HG02943 (cell line): ENCODE data around the gene MYBBP1A.

Source experiments
- ATAC-seq: cut with Tn5 transposase; IDR thresholded peaks from one replicate; pipeline ENCODE4 v1.9.1; 2021; ENCODE audit warnings: mild to moderate bottlenecking, low read depth, moderate library complexity; ENCODE audit not compliant: unreplicated experiment

Gene MYBBP1A

DNA sequence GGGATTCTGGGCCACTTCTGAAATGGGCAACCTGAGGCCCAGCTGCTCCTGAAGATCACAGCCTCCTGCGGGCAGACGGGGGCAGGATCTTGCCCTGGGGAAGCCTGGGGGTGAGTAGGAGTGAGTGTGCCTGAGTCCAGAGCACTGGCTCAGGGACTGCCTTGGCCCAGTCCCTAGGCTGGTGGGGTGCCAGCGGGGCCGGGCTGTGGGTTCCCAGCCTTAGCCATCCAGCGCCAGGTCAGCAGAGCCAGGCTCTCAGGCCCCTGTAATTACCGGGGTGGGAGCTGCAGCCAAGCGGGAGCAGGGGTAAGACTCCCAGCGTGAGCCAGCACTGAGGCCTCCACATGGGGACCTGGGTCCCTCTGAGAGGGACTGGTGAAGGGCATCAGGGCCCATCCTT, 48.3 kb downstream of the MYBBP1A start:
- ATAC-seq = no peak

DNA sequence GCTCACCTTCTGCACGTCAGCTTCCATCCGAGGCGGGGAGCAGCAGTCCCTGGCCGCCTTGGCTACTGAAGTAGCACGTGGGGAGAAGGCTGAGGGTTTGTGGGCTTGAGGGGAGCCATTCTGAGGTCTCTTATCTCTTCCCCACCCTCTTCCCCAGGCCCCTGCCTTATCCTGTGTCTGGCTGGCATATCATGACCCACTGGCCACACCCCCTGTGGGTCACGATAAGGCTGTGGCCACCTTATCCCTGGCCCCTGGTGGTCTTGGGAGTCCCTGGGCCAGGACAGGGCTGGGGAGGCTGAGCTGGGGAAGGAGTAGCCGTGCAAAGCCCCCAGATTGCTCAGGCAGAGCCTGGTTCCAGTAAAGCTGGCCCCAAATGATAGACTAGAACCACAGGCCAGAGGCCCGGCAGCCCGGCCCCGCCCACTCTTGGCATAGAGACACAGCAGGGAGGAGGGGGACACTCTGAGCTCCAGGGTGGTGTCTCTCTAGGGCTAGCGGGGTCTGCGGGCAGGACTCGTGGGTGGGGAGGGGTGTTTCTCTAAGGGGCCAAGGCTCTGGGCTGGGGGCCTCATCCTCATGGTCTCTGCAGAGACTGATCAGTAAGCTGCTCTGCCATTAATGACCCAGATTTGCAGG, 48.9 kb downstream of the MYBBP1A start:
- ATAC-seq = no peak

DNA sequence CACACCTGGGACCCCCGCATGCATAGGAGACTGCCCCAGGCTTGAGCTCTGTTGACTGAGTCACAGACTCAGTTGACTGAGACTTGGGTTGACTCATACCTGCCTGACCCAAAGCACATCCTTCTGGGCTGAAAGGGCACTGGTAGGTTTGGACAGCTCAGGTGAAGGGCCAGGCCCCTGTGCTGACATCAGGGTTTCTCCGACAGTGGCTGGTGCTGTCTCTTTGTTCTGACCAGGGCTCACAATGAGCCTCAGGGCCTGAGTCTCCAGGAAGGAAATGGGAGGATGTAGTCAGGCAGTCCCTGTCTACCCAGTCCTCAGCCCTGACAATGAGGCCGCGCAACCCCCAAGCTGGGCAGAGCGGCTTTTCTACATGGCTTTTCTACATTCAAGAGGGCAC, 50.0 kb downstream of the MYBBP1A start:
- no peak for ATAC-seq

DNA sequence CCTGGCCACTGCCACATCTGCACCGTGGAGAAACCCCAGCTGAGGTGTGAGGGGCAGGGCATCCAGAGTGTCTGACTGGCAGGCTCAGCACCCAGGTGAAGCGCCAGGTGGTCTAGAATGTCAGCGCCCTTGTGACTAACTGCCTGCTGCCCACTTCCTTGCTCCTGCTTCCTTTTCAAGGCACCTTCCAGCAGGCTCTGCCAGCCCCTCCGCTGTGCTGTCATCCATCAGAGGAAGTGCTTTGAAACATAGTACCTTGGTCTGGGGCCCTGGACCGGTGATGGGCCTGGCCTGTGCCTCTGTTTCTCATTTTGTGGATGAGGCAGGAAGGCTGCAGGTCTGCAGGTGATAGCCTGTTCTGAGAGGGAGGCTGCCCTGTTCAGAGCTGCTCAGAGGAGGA, 51.0 kb downstream of the MYBBP1A start:
- no peak for ATAC-seq

DNA sequence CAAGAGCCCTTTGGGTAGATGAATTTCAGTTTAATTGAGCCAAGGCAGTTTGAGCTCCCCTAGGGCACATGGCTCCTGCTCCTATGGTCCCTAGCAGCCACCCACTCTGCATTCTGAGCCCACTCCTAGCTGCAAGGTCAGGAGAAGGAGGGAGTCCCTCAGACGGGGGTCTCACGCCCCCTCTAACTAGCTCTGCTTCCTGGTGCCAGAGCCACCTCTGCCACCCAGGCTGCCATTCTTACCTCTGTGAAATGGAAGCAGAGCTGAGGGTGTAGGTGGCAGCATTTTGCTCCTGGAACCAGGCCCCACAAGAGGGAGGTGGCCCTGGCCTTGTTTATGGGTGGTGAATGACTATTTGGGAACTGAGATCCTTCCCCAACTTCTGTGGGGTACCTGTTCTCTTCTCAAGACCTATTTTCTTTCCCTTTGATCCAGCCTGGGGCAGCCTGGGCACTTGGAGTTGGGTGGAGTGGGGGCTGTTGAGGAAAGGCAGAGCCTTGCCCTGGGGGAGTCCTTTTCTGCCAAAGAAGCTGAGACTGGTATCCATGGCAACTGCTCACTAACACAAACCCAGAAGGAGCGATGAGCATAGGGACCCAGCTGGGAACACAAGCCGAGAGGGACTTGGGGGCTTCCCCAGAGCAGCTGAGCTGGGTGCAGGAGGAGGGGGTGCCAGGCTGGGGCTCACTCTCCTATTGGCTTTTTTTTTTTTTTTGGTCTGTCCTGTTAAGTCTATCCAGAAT, 51.7 kb downstream of the MYBBP1A start:
- ATAC-seq = no peak

DNA sequence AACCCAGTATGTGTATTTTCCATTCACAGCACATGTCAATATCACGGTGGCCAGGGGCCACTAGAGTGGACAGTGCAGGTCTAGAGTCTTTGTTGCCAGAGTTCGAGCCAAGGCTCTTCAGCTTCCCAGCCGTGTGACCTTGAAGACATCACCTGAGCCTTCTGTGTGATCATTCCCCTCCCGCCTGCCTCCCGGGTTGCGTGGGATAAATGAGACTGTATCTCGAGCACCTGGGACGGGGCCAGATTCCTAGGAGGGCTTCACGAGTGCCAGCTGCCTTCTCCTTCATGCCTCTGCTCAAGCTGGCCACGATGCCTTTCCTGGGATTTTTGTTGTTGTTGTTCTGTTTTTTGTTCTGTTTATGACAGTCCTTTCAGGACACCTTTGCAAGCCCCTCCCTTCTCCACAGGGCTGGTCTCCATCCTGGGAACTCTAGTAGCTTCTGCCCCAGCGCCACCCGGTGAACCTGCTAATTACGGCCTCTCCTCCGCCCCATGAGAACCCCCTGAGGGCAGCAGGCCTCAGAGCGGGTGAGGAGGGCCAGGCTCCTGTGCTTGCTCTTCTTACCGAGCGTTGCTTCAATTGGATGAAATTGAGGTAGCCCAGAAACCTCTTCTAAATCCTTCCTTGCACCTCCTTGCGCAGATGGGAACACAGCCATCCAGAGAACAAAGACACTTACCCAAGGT, 52.6 kb downstream of the MYBBP1A start:
- ATAC-seq = no peak

DNA sequence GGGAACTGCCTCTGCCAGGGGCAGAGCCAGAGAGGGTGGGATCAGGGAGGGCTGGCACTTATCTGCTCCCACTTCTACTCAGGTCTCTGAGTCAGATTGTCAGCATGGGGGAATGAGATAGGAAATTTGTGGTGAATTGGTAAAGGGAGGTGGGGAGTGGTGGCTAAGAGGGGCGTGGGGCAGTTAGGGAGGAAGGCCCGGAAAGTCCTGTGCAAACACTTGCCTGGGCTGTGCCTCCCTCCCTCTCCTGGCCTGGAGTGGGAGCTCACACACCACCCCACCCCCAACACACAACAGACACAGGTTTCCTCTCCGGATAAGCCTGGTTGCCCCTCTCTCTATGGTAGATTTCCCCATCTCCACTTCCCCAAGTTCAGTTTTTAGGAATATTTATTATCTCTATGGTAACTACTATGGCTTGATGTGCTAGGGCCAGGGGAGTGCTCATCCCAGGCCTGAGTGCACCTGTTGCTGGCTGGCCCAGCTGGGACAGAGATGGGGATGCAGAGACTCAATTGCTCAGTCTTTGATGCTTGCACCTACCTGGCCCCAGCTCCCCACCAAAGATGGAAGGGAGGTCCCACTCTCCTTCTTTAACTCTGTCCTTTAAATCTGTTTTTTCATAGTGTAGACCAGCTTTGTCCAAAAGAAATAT, 53.8 kb downstream of the MYBBP1A start:
- no peak for ATAC-seq

DNA sequence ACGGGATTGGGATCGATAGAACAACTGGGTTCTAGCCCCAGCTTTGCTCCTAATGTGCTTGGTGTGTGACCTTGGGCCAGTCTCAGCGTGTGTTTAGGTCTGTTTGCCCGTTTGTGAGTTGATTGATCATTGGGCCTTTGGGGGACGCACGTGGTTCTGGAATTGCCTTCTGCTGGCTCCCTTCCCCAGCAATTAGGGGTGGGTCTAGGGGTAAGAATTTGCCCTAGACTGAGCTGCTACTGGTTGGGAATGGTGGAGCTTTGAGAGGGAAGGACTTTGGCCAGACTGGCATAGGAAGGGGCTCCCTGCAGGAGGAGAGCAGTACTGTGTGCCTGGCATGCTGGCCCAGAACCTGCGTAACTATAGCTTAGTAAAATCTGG, 55.0 kb downstream of the MYBBP1A start:
- no peak for ATAC-seq

DNA sequence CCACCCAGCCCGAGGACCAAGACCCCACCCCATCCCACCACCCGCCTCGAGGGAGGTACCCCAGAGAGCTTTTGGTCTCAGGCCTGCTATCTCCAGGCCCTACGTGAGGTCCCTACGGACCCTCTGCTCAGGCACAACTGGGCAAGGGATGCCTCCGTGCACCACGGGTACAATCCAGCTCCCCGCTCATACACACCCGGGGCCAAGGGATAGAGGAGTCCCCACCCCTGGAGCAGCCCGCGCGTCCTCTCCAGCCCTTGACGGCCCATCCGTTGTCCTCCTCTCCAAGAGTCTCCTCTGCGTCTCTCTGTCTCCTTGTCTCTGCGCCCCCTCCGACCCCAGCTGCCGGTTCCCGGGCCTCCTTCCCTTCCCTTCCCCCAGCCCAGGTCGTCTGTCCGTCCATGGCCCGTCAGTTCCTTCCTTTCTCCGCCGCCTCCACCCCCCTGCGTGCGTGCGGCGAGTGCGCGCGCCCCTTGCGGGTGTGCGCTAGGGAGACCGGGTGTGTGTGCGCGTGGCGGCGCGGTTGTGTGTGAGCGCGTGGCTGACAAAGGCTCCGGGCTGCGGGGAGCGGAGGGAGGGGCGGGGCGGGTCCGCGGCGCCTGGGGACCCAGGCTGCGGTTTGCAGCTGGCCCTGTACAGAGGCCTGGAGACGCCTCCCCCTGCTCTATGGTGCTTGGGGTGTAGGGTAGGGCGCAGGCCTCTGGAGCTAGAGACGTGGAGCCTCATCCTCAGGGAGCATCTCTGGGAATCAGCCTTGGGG, 55.6 kb downstream of the MYBBP1A start:
- no peak for ATAC-seq

DNA sequence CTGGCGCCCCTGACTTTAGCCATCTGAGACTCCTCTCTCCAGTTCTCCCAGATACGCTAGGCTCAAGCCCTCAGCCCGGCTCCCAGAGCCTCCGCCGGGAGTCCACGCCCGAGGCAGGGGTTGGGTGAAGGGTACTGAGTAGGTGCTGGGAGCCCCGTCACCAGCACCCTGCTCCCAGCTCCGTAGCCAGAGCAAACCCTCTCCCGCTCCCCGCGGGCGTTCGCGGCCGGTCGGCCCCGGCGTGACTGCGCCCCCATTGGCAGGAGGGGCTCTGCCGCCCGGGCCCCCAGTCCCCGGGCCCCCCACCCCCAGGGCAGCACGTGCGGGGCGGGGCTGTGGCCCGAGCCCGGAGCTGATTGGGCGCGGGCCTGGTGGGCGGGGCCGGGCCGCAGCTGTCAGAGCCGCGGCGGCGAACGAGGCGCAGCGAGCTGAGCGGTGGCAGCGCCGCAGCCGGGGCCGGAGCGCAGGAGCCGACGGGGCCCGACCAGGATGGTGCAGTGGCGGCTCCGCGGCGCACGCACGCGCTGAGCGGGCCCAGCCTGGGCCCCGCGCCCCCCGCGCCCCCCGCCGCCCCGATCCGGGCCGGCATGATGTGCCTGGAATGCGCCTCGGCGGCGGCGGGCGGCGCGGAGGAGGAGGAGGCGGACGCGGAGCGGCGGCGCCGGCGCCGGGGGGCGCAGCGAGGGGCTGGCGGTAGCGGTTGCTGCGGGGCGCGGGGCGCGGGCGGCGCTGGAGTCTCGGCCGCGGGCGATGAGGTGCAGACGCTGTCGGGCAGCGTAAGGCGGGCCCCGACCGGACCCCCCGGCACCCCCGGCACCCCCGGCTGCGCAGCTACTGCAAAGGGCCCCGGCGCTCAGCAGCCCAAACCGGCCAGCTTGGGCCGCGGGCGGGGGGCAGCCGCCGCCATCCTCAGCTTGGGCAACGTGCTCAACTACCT, 56.5 kb downstream of the MYBBP1A start, which contains the start of gene SPNS2:
TSS of gene SPNS2 (plus strand) at position 421 of the 937 bp plus-strand sequence. CDS start at position 588, 167 bp downstream.
- no peak for ATAC-seq

DNA sequence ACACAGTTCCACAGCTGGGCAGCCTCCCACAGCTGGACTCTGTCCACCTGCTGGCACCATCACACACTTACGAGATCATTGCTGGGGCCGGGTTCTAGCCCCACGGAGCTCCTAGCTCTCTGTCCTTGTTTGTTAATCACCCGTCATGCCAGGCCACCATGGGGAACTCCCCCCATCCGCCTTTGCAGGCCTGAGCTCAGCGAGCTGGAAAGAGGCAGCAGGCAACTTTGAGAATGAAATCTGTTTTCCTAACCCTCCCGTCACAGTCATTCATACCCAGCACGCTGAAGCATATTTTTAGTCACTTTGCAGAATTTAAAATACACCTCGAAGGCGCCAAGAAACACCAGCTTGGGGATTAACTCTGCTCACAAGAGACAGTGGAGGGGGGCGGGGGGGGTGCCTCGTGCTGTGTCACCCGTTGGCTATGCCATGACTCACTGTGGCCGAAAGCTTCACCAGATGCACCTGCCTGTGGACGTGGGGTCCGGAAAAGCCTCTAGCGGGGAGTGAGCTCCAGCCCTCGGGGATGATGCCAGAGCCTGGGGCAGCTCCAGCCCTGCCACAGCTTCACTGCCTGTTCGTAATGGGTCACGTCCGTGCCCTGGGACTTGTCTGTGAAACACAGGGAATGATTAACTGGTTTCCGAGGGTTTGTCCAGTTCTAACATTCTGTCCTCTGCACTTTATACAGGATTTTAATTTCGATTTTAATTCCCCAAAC, 57.9 kb downstream of the MYBBP1A start:
- ATAC-seq = no peak

DNA sequence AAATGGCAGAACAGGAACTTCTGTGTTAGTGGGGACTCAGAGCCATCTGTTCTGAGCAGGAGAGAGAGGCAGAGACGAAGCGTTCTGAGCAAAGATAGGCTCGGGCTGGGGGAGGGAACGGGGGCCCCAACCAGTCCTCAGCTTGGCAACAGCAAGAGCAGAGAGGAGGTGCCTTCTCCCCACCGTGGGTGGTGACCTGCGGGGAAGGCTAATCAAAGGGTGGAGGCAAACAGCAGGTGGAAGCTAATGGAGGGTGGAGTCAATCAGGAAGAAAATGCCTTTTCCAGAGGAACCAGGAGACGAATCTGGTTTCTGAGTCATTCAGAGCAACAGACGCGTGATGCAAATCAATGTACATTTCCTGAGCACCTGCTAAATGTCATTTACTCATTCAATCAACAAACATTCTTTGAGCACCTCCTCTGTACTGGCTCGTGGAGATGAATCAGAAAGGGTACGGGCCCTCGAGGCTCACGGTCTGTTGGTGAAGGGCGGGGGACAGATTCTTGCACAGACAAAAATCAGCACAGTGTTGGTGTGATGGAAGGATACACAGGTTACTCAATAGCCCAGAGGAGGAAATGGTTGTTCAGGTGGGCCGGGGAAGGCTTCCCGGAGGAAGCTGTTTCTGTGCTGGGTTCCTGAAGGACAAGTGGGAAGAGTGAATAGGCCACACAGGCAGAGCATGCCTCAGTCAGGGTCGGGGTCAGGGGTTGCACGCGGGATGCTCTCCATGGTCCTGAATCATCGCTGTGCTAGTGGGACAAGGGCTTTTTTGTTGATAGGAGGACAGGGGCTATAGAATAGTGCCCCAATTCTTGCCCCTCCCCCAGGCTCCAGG, 62.2 kb downstream of the MYBBP1A start:
- ATAC-seq = no peak

DNA sequence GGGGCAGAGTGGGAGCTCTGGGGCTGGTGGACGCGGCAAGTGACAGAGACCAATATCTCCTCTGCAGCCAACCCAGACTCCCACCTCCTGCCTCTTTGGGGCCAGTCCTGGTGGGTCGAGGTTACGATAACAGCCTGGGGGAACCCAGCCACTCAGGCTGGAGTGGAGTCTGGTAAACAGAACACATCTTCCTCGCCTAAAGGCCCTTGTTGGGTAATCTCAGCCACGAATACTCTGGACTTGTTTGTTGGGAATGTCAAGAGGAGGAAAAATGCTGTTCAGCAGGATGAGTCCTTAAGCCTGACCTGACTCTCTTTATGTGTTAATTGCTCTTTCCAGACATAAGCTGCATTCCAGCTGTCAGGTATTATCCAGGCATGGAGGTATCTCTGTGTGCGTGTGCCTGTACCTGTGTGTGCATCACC, 64.5 kb downstream of the MYBBP1A start:
- ATAC-seq = no peak

DNA sequence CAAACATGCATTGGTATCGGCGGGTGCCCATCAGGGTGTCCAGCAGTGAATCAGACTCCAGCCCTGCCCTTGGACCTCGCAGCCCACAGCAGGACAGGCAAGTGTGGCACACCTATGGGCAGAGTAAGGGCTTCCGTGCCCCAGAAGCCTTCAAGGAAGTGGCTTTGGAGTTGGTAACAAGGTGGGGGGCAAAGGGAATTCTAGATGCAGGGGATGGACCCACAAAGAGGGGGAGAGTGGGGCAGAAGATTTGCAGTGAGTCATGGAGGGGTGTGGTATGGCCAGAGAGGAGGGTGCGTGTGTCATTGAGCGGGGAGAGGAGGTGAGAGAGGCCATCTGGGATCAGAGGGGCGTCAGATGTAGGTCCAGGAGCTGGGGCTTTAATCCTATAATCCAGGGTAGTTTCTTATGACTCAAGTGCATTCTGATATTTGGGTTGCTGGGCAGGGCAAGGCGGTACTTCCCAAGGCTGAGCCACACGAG, 65.0 kb downstream of the MYBBP1A start:
- ATAC-seq = no peak

DNA sequence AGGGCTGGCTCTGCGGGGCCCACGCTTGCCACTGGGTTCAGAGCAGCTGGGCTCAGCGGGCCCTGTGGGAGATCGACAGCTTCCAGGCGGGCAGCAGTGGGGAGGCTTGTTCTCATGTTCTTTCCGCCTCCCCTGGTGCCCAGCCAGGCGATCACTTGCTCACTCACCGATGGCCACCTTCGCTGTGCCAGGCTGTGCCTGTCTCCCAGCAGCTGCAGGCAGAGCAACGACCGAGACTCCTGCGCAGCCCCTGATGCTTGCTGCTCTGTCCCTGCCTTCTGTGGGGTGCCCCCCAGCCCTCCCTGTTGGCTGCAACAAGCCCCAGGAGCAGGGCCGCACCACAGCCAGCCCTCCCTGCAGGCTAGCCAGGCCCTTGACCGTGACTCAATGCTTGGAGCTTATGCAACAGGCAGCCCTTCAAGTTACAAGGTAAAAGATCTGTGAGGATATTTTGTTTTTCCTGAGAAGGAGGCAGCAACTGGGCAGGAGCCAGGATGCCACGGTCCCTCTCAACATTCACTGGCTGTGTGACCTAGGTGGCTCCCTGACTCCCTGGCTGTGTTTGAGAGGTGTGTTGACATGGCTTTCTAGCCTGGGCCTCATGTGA, 66.1 kb downstream of the MYBBP1A start:
- no peak for ATAC-seq
